A549 (cell line): ENCODE results near the gene MRPS18B. TPM values are rescaled to one million over a fixed set of nuclear protein-coding genes. Genes with fewer than 3 reads are reported as not detected.
A peak's percentile ranks its signal among the peaks of the same experiment; 100 is the strongest.

Source experiments
- BHLHE40 ChIP-seq: IDR thresholded peaks from 2 replicates; pipeline ENCODE4 v1.6.1; 2012; ENCODE audit warnings: low read depth, low read length, inconsistent platforms
- CBX2 ChIP-seq: fragments of 200-600 bp; sonication (generic); IDR thresholded peaks from 2 replicates; pipeline ENCODE4 v1.6.1; 2016; ENCODE audit warnings: low read depth, mild to moderate bottlenecking, borderline replicate concordance
- CEBPB ChIP-seq, 2 experiments: fragments of >200 bp in 1 of 2; sonication (Bioruptor Twin) in 1 of 2; formaldehyde crosslinking in 1 of 2; IDR thresholded peaks; 2 replicates each; pipeline ENCODE4 v1.6.1; 2012 to 2016
- CHD2 ChIP-seq: fragments of 150-350 bp; IDR thresholded peaks from 2 replicates; pipeline ENCODE4 v1.6.1; 2014; ENCODE audit warnings: low read length; ENCODE audit not compliant: partially characterized antibody
- CHD4 ChIP-seq: fragments of 200-600 bp; sonication (generic); IDR thresholded peaks from 2 replicates; pipeline ENCODE4 v1.6.1; 2016; ENCODE audit warnings: antibody characterized with exemption, mild to moderate bottlenecking, borderline replicate concordance
- ESRRA ChIP-seq: fragments of 150-350 bp; IDR thresholded peaks from 2 replicates; pipeline ENCODE4 v1.6.1; 2014; ENCODE audit warnings: mild to moderate bottlenecking, low read length, borderline replicate concordance
- FOSL2 ChIP-seq, 2 experiments: fragments of 450-650 bp in 1 of 2; fragments of >200 bp in 1 of 2; sonication (Bioruptor Twin) in 1 of 2; formaldehyde crosslinking; IDR thresholded peaks; 2 replicates each; pipeline versions ENCODE4 v1.5.0 to v1.6.1; 2016 to 2020; ENCODE audit warnings: mild to moderate bottlenecking in 1 of 2, moderate library complexity in 1 of 2
- FOXS1 ChIP-seq: fragments of 250-450 bp; sonication (Bioruptor Pico); IDR thresholded peaks from 2 replicates; pipeline ENCODE4 v1.5.0; 2020; ENCODE audit warnings: mild to moderate bottlenecking, moderate library complexity
- GATA3 ChIP-seq: IDR thresholded peaks from 2 replicates; pipeline ENCODE4 v1.6.1; 2012; ENCODE audit warnings: borderline replicate concordance
- HEYL ChIP-seq: fragments of 250-450 bp; sonication (Bioruptor Pico); IDR thresholded peaks from 2 replicates; pipeline ENCODE4 v1.8.0; 2021; ENCODE audit warnings: mild to moderate bottlenecking, moderate library complexity
- HOXA7 ChIP-seq: fragments of 250-450 bp; sonication (Bioruptor Pico); IDR thresholded peaks from 2 replicates; pipeline ENCODE4 v1.5.0; 2020; ENCODE audit warnings: mild to moderate bottlenecking, moderate library complexity
- HOXB5 ChIP-seq: fragments of 250-450 bp; sonication (Bioruptor Pico); IDR thresholded peaks from 2 replicates; pipeline ENCODE4 v1.5.0; 2020; ENCODE audit warnings: mild to moderate bottlenecking, moderate library complexity
- JUN ChIP-seq, 2 experiments: fragments of >200 bp; sonication (Bioruptor Twin); formaldehyde crosslinking; IDR thresholded peaks; 2 replicates in 1 of 2; 3 replicates in 1 of 2; pipeline ENCODE4 v1.6.1; 2016 to 2017
- KDM1A ChIP-seq: fragments of 200-600 bp; sonication (generic); IDR thresholded peaks from 2 replicates; pipeline ENCODE4 v1.6.1; 2016; ENCODE audit warnings: low read depth, mild to moderate bottlenecking
- KDM5A ChIP-seq: fragments of 200-600 bp; sonication (generic); IDR thresholded peaks from 2 replicates; pipeline ENCODE4 v1.6.1; 2016; ENCODE audit warnings: antibody characterized with exemption, mild to moderate bottlenecking
- MAFK ChIP-seq: fragments of 450-650 bp; IDR thresholded peaks from 2 replicates; pipeline ENCODE4 v1.6.1; 2014; ENCODE audit not compliant: partially characterized antibody
- NFE2L2 ChIP-seq: fragments of 150-350 bp; conservative IDR thresholded peaks from 2 replicates; pipeline ENCODE4 v1.6.1; 2014; ENCODE audit warnings: low read length
- NPAS2 ChIP-seq: fragments of 250-450 bp; sonication (Bioruptor Pico); IDR thresholded peaks from 2 replicates; pipeline ENCODE4 v1.8.0; 2022; ENCODE audit warnings: mild to moderate bottlenecking, moderate library complexity, borderline replicate concordance
- NR3C1 ChIP-seq: fragments of >200 bp; sonication (Bioruptor Twin); formaldehyde crosslinking; IDR thresholded peaks from 3 replicates; pipeline ENCODE4 v1.6.1; 2017
- POLR2A ChIP-seq: IDR thresholded peaks from 2 replicates; pipeline ENCODE4 v1.6.1; 2012; ENCODE audit warnings: mild to moderate bottlenecking, low read length
- RCOR1 ChIP-seq: fragments of 150-350 bp; IDR thresholded peaks from 2 replicates; pipeline ENCODE4 v1.6.1; 2014; ENCODE audit warnings: antibody characterized with exemption, low read length, low read depth
- SMC3 ChIP-seq: fragments of >200 bp; sonication (Bioruptor Twin); formaldehyde crosslinking; IDR thresholded peaks from 3 replicates; pipeline ENCODE4 v1.6.1; 2018; ENCODE audit warnings: inconsistent platforms
- SREBF2 ChIP-seq: fragments of 450-650 bp; IDR thresholded peaks from 2 replicates; pipeline ENCODE4 v1.6.1; 2014; ENCODE audit warnings: mild to moderate bottlenecking, moderate library complexity
- TFCP2L1 ChIP-seq: fragments of 250-450 bp; sonication (Bioruptor Pico); IDR thresholded peaks from 2 replicates; pipeline ENCODE4 v1.5.0; 2021; ENCODE audit warnings: mild to moderate bottlenecking
- TP53 ChIP-seq: fragments of 250-450 bp; sonication (Bioruptor Pico); IDR thresholded peaks from 2 replicates; pipeline ENCODE4 v1.5.0; 2021; ENCODE audit warnings: mild to moderate bottlenecking, moderate library complexity
- ZC3H11A ChIP-seq: fragments of 450-650 bp; IDR thresholded peaks from 2 replicates; pipeline ENCODE4 v1.6.1; 2014; ENCODE audit warnings: antibody characterized with exemption, mild to moderate bottlenecking
- ZNF302 ChIP-seq: fragments of 250-450 bp; sonication (Bioruptor Pico); IDR thresholded peaks from 2 replicates; pipeline ENCODE4 v1.9.0; 2021; ENCODE audit warnings: inconsistent platforms, mild to moderate bottlenecking, moderate library complexity
- polyA plus RNA-seq, 4 experiments: library from polyadenylated mRNA; depleted of rRNA in 3 of 4; stranded (reverse); fragments of >200 nt; fragmentation: RNase III in 1 of 4; extraction: RNeasy Plus Mini Kit Qiagen cat#74134 plus additional on column Dnase treatment in 1 of 4; gene quantifications; 2 replicates in 3 of 4; 3 replicates in 1 of 4; pipeline ENCODE4 v1.2.3, GENCODE V29; 2011 to 2017
- TF ChIP-seq, protein P1 (sequence below): fragments of 200-600 bp; sonication (generic); IDR thresholded peaks from 2 replicates; pipeline ENCODE4 v1.6.1; 2016; ENCODE audit warnings: antibody characterized with exemption, mild to moderate bottlenecking, moderate library complexity
- TF ChIP-seq, protein P2 (sequence below): IDR thresholded peaks from 2 replicates; pipeline ENCODE4 v1.6.1; 2012; ENCODE audit warnings: low read depth, borderline replicate concordance
- TF ChIP-seq, protein P3 (sequence below): fragments of >200 bp; sonication (Bioruptor Twin); formaldehyde crosslinking; IDR thresholded peaks from 2 replicates; pipeline ENCODE4 v1.6.1; 2016
- TF ChIP-seq, protein P4 (sequence below): IDR thresholded peaks from 2 replicates; pipeline ENCODE4 v1.6.1; 2012
- TF ChIP-seq, protein P5 (sequence below): fragments of 250-450 bp; sonication (Bioruptor Pico); IDR thresholded peaks from 2 replicates; pipeline ENCODE4 v1.5.0; 2020; ENCODE audit warnings: low read depth, mild to moderate bottlenecking, moderate library complexity
- TF ChIP-seq, protein P6 (sequence below): fragments of 150-350 bp; IDR thresholded peaks from 2 replicates; pipeline ENCODE4 v1.6.1; 2014; ENCODE audit warnings: low read depth, mild to moderate bottlenecking, low read length
- TF ChIP-seq, protein P7 (sequence below): fragments of 250-450 bp; sonication (Bioruptor Pico); IDR thresholded peaks from 2 replicates; pipeline ENCODE4 v1.5.0; 2021; ENCODE audit warnings: mild to moderate bottlenecking, moderate library complexity, borderline replicate concordance
- TF ChIP-seq, protein P8 (sequence below): fragments of 450-650 bp; IDR thresholded peaks from 2 replicates; pipeline ENCODE4 v1.6.1; 2014; ENCODE audit warnings: antibody characterized with exemption

The MRPS18B gene
- polyA plus RNA-seq, 2 of the 4 experiments (the other 2 are of a cell fraction) = 85.3 to 91.1 TPM

DNA sequence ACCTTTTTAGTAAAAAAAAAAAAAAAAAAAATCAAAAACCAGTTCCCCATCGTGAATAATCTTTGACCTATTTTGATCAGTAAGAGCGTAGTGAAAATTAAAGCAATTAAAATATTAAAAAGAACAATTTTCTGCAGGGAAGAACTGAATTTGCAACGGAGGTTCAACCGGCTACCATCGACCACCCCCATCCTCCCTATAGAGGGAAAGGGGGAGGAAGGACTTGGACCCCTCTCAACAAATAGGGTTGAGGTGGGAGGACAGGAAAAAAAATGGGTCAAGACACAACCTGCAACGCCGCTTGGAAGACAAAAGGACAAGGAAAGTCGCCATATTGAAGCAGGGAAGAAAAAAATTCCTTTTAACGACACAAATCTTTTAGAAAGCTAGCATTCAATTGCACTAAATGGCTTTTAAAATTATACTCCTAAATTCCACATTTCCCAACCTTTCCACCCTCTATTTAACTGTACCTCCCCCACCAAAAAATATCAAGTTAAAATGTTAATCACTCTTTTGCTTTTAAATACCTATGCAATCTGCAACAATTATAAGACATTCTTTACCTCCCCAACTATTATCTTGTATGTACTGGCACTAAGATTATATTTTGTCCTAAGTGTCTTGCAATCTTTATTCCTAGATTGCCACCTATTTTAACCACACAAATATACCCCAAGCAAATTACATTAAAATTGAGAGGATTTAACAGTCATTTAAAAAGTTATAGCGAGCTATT lies 2.3 kb upstream of the MRPS18B start (continued):
- TF ChIP-seq, protein P1, sequence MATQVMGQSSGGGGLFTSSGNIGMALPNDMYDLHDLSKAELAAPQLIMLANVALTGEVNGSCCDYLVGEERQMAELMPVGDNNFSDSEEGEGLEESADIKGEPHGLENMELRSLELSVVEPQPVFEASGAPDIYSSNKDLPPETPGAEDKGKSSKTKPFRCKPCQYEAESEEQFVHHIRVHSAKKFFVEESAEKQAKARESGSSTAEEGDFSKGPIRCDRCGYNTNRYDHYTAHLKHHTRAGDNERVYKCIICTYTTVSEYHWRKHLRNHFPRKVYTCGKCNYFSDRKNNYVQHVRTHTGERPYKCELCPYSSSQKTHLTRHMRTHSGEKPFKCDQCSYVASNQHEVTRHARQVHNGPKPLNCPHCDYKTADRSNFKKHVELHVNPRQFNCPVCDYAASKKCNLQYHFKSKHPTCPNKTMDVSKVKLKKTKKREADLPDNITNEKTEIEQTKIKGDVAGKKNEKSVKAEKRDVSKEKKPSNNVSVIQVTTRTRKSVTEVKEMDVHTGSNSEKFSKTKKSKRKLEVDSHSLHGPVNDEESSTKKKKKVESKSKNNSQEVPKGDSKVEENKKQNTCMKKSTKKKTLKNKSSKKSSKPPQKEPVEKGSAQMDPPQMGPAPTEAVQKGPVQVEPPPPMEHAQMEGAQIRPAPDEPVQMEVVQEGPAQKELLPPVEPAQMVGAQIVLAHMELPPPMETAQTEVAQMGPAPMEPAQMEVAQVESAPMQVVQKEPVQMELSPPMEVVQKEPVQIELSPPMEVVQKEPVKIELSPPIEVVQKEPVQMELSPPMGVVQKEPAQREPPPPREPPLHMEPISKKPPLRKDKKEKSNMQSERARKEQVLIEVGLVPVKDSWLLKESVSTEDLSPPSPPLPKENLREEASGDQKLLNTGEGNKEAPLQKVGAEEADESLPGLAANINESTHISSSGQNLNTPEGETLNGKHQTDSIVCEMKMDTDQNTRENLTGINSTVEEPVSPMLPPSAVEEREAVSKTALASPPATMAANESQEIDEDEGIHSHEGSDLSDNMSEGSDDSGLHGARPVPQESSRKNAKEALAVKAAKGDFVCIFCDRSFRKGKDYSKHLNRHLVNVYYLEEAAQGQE = no peak; the same call in 1 of the 2 replicates
- TF ChIP-seq, protein P2, sequence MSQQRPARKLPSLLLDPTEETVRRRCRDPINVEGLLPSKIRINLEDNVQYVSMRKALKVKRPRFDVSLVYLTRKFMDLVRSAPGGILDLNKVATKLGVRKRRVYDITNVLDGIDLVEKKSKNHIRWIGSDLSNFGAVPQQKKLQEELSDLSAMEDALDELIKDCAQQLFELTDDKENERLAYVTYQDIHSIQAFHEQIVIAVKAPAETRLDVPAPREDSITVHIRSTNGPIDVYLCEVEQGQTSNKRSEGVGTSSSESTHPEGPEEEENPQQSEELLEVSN = no peak
- TF ChIP-seq TFCP2L1 (CRISPR knock-in tag) = peak; percentile 75; the same call in 1 of the 2 replicates
- TF ChIP-seq CHD4 = no peak
- TF ChIP-seq ZC3H11A = no peak
- TF ChIP-seq, protein P3, sequence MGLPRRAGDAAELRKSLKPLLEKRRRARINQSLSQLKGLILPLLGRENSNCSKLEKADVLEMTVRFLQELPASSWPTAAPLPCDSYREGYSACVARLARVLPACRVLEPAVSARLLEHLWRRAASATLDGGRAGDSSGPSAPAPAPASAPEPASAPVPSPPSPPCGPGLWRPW = no peak
- no peak for TF ChIP-seq SMC3
- no peak for TF ChIP-seq RCOR1
- TF ChIP-seq ESRRA = no peak
- TF ChIP-seq, protein P4, sequence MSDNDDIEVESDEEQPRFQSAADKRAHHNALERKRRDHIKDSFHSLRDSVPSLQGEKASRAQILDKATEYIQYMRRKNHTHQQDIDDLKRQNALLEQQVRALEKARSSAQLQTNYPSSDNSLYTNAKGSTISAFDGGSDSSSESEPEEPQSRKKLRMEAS = no peak; the same call in 1 of the 2 replicates
- TF ChIP-seq POLR2A = peak; percentile 45
- TF ChIP-seq FOXS1 = no peak
- TF ChIP-seq JUN (IDR thresholded peaks at IDR 0.05) = peak in 1 of 2 experiments; percentile 37; a peak in 3 of 5 replicates
- TF ChIP-seq, protein P5, sequence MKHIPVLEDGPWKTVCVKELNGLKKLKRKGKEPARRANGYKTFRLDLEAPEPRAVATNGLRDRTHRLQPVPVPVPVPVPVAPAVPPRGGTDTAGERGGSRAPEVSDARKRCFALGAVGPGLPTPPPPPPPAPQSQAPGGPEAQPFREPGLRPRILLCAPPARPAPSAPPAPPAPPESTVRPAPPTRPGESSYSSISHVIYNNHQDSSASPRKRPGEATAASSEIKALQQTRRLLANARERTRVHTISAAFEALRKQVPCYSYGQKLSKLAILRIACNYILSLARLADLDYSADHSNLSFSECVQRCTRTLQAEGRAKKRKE = no peak
- TF ChIP-seq, protein P6, sequence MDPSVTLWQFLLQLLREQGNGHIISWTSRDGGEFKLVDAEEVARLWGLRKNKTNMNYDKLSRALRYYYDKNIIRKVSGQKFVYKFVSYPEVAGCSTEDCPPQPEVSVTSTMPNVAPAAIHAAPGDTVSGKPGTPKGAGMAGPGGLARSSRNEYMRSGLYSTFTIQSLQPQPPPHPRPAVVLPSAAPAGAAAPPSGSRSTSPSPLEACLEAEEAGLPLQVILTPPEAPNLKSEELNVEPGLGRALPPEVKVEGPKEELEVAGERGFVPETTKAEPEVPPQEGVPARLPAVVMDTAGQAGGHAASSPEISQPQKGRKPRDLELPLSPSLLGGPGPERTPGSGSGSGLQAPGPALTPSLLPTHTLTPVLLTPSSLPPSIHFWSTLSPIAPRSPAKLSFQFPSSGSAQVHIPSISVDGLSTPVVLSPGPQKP = no peak
- no peak for TF ChIP-seq NPAS2
- no peak for TF ChIP-seq HOXB5 (CRISPR knock-in tag)
- TF ChIP-seq, protein P7, sequence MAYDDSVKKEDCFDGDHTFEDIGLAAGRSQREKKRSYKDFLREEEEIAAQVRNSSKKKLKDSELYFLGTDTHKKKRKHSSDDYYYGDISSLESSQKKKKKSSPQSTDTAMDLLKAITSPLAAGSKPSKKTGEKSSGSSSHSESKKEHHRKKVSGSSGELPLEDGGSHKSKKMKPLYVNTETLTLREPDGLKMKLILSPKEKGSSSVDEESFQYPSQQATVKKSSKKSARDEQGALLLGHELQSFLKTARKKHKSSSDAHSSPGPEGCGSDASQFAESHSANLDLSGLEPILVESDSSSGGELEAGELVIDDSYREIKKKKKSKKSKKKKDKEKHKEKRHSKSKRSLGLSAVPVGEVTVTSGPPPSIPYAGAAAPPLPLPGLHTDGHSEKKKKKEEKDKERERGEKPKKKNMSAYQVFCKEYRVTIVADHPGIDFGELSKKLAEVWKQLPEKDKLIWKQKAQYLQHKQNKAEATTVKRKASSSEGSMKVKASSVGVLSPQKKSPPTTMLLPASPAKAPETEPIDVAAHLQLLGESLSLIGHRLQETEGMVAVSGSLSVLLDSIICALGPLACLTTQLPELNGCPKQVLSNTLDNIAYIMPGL (CRISPR knock-in tag) = peak; percentile 83
- no peak for TF ChIP-seq KDM5A
- no peak for TF ChIP-seq GATA3
- no peak for TF ChIP-seq NR3C1
- TF ChIP-seq SREBF2 = no peak
- TF ChIP-seq HOXA7 (CRISPR knock-in tag) = peak; percentile 97
- TF ChIP-seq TP53 (CRISPR knock-in tag) = peak; percentile 84
- TF ChIP-seq, protein P8, sequence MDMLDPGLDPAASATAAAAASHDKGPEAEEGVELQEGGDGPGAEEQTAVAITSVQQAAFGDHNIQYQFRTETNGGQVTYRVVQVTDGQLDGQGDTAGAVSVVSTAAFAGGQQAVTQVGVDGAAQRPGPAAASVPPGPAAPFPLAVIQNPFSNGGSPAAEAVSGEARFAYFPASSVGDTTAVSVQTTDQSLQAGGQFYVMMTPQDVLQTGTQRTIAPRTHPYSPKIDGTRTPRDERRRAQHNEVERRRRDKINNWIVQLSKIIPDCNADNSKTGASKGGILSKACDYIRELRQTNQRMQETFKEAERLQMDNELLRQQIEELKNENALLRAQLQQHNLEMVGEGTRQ = no peak
- no peak for TF ChIP-seq BHLHE40
- no peak for TF ChIP-seq KDM1A
- TF ChIP-seq NFE2L2 = no peak
- no peak for TF ChIP-seq MAFK
- TF ChIP-seq CHD2 = no peak
- no peak for TF ChIP-seq FOSL2 (IDR thresholded peaks at IDR 0.05)
- no peak for TF ChIP-seq FOSL2 (CRISPR knock-in tag; IDR thresholded peaks at IDR 0.05)
- TF ChIP-seq HEYL (CRISPR knock-in tag) = no peak
- TF ChIP-seq ZNF302 (CRISPR knock-in tag) = no peak
- TF ChIP-seq CBX2 = no peak
- no peak for TF ChIP-seq CEBPB (IDR thresholded peaks at IDR 0.05)
